ENCODE data around the gene FAM83C.
A peak's percentile ranks its signal among the peaks of the same experiment; 100 is the strongest.

Gene FAM83C

DNA sequence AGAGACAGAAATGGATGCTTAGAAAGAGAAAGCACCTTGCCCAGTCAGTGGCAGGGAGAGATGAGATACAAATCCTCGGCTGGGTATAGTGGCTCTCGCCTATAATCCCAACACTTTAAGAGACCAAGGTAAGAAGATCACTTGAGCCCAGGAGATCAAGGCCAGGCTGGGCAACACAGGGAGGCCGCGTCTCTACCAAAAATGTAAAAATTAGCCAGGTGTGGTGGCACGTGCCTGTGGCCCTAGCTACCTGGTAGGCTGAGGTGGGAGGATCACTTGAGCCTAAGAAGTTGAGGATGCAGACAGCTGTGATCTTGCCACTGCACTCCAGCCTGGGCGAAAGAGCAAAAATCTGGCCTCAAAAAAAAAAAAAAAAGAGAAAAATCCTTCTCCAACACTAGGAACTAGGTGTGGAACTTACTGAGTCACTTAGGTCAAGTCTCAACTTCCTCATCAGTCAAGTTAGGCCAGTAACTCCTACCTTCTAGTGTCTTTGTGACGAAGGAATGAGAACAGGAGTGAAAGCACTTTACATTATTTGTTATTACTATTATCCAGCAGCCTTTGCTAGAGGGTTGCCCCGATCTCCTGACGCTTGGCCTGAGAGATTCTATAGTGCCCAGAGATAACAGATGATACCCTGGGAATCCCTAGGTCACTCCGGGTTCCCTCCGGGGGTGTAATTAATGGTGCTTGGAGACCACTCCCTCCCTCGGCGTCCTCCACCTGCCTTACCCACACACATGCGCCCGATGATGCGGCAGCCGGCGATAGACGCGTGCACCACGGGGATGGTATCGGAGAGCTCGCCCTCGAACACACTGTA is 8.6 kb downstream of the FAM83C start:
- DNase-seq: no peak

- no peak for DNase-seq
Measured at GRCh38 chr20:35281506-35282101, 10.6 kb downstream of the FAM83C start.

GRCh38 chr20:35280523-35280922 is 11.7 kb downstream of the FAM83C start:
- DNase-seq: no peak

GRCh38 chr20:35279533-35280174 is 12.6 kb downstream of the FAM83C start:
- no peak for DNase-seq

DNA sequence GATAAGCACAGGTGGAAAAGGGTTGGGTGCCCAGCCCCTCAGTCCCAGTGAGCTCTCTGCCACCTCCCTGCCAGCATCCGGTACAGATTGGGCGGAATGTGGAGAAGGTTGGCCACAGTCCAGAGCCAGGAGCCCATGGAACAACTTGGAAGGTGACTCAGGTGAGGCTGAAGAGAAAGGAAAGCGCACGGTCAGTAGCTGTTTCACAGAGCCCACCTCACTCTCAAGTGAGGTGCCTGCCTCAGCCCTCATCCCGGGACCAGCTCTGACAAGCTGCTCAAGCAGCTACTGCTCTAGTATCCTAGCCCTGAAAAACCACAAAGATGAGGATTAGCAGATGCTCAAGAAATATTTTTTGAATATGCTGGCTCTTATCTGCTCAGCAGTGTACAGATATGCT is 13.2 kb downstream of the FAM83C start:
- DNase-seq: no peak

- peak; percentile 93 to 94 for DNase-seq
Measured at GRCh38 chr20:35277531-35278395, 14.5 kb downstream of the FAM83C start, which contains the start of gene MMP24OS. MMP24OS (minus strand) TSS chr20:35278122; CDS start chr20:35277929, 193 bp downstream.

DNA sequence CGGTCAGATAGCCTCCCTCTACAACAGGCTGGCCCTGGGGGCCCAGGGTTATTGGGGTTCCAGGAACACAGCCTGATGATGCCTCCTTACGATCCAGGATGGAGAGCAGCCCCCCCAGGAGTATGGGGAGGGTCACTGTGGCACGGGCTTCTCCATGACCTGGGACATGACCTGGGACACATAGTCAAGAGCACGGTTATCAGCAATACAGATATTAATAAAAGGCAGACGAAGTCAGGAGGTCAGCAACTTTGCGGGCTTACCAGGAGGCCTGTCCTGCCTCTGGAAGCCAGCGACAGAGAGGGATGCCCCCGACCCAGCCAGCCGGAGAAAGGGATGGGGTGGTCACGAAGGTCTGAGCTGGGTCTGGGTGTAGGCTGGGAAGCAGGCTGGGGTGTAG is 15.1 kb downstream of the FAM83C start:
- DNase-seq: no peak

GRCh38 chr20:35276408-35276807 is 15.8 kb downstream of the FAM83C start:
- DNase-seq: no peak

DNA sequence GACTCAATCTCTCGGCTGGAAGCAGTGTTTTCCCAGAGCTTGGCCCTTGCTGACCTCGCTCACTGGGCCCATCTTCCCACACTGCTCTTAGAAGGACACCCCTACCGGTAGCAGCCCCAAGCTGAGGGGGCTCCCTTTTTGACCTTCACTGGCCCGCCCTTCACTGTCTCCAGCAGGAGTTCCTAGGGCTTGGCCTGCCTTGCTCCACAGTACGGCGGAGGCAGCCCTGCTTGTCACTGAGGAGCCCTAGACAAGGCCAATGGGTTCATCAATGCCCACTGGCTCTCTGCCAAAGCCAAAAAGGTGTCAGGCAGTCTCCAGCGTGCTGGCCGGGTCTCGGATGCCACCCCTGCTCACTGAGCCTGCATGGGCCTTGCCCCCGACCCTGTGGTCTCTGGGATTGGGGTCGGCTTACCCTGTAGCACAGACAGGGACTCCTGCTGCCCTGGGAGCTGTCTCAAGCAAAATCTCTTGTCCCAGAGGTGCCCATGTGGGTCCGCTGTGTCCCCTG is 16.4 kb downstream of the FAM83C start:
- DNase-seq: no peak

- DNase-seq: no peak
Measured at GRCh38 chr20:35274172-35275092, 17.8 kb downstream of the FAM83C start.

GRCh38 chr20:35273449-35274171 is 18.6 kb downstream of the FAM83C start:
- DNase-seq: no peak

DNA sequence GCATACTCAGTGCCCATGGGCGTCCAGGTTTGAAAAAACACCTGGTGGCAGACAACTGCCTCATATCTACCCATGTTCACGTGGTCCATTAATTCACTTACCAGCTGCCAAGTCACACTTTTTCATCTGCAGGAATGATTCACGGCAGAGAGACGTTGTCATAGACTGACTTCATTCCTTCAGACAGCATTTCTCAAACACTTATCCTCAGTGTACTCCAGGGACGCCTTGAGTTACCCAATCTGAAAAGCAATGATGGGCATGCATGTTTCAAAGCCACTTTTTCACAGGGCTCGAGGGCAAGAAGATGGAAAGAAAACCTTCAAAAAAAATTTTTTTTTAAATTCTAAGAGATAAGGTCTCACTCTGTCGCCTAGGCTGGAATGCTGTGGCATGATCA is 20.3 kb downstream of the FAM83C start:
- no peak for DNase-seq

GRCh38 chr20:35271073-35271882 is 20.9 kb downstream of the FAM83C start:
- no peak for DNase-seq

DNA sequence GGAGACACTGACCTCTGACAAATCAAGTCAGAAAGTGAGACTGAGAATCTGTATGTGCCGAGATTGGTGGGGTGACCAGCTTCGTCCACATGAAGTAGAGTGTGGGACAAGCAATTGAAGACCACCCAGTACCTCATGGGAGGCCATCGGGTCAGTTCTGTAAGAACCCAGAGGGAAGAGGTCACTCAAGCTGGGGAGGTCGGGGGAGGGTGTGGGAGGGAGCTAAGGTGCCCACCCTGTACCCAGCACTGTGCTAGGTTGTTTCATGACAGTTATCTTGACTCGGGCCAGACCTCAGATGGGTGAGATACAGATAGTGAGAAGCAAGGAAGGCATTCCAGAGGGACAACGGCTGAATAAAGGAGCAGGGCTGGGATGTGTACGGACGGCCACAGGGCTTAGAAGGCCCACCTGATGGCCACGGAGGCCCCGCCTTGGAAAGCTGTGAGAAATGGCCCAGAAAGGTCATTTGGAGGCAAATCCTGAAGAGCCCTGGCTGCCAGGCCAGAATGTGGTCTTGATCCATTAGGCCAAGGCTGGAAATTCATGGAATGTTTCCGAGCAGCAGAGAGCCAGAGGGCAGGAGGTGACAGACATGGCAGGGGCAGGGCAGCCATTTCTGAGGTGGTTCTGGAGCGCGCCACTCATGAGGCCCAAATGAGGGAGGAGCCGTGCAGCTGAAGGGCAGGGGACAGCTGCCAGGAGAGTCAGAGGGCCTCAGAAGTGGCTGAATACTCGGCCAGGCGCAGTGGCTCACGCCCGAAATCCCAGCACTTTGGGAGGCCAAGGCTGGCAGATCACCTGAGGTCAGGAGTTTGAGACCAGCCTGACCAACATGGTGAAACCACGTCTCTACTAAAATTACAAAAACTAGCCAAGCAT is 22.0 kb downstream of the FAM83C start:
- DNase-seq: no peak

GRCh38 chr20:35269055-35269781 is 23.0 kb downstream of the FAM83C start:
- peak; percentile 70 to 75 for DNase-seq

- no peak for DNase-seq
Measured at GRCh38 chr20:35267092-35267491, 25.1 kb downstream of the FAM83C start.

DNA sequence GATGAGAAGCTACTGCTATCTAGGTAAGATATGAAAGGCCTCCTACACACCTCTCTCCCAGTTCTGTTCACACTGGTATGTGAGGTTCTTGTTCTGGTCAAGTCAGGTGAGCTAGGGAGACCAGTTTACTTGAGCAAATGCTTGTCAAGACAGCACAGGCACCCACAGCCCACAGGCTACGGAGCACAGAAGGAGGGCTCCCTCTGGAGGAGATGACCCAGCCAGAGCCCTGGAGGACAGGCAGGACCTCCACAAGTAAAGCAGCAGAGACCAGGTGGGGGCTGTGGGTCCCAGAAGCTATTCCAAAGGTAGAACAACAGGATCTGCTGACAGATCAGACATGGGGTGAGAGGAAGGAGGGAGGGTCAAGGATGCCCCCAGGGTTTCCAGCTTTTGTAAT is 27.5 kb downstream of the FAM83C start:
- DNase-seq: no peak

Measured in activated T-cell treated with anti-CD3 and anti-CD28 coated beads, Interleukin-2, amount 50 U/mL, for 48 hours (primary cell).